ENCODE measurements around the gene GJB3.

Gene GJB3

DNA sequence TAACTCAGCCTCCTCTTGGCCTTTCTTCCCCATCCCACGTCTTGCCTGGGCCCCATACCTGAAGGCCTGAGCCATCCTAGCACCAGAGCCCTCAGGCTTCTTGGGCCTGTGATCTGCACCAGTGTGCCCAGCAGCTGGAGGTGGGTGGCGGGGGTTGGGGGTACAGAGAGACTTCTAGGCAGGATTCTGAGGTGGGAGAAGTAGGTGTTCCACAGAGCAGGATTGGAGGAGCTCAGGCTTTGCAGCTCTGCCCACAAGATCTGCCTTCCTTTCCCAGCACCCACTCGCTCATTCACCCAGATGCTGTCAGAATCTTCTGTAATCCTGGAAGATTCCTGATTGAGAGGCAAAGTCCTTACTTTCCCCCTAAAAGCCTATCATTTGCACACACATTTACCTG lies 36.2 kb upstream of the GJB3 start:
- TF ChIP-seq, protein P1, sequence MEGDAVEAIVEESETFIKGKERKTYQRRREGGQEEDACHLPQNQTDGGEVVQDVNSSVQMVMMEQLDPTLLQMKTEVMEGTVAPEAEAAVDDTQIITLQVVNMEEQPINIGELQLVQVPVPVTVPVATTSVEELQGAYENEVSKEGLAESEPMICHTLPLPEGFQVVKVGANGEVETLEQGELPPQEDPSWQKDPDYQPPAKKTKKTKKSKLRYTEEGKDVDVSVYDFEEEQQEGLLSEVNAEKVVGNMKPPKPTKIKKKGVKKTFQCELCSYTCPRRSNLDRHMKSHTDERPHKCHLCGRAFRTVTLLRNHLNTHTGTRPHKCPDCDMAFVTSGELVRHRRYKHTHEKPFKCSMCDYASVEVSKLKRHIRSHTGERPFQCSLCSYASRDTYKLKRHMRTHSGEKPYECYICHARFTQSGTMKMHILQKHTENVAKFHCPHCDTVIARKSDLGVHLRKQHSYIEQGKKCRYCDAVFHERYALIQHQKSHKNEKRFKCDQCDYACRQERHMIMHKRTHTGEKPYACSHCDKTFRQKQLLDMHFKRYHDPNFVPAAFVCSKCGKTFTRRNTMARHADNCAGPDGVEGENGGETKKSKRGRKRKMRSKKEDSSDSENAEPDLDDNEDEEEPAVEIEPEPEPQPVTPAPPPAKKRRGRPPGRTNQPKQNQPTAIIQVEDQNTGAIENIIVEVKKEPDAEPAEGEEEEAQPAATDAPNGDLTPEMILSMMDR (IDR thresholded peaks at IDR 0.05): no peak
- Histone ChIP-seq H3K27ac (no peak overlapping the region), H3K4me3 (no peak overlapping the region)
- DNase-seq (ENCODE audit: low spot score): no peak

DNA sequence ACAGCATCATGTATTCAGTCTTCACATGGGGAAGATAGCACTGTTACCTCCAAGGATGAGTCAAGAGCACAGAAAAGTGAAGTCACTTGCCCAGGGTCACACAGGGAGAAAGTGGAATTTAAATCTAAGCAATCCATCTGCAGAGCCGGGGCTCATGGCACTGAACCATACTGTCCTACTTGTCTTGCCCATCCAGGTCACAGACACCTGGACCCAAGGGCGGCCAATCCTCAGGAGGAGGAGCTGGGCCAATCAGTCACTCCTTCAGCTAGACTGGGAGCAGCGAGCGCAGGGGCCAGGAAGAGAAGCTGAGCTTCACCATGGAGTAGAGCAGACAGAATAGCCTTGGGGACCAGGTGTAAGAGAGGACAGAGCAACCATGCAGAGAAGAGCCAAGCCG lies 35.3 kb upstream of the GJB3 start:
- Histone ChIP-seq H3K27ac (no peak overlapping the region), H3K4me3 (no peak overlapping the region)
- TF ChIP-seq, protein P1 (IDR thresholded peaks at IDR 0.05): no peak
- no peak for DNase-seq (ENCODE audit: low spot score)

DNA sequence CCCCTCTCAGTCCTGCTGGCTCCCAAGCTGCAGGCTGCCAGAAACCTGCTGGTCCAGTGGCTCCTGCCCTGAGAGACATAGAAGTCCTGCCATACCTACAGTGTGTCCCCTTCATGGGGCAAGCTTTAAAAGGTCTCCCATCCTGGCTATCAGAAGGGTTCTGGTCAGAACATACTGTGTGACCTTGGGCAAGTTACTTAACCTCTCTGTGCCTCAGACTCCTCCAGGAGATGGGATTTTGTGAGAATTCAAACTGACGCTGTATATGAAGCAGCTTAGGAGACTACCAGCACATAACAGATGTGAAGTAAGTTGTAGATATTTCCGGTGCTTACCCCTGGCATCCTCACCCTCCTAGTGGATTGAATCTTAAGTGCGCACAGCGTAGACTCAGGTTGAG lies 34.9 kb upstream of the GJB3 start:
- DNase-seq (ENCODE audit: low spot score): no peak
- TF ChIP-seq, protein P1 (IDR thresholded peaks at IDR 0.05): no peak
- H3K27ac ChIP-seq: no peak overlapping the region
- no peak overlapping the region for H3K4me3 ChIP-seq

DNA sequence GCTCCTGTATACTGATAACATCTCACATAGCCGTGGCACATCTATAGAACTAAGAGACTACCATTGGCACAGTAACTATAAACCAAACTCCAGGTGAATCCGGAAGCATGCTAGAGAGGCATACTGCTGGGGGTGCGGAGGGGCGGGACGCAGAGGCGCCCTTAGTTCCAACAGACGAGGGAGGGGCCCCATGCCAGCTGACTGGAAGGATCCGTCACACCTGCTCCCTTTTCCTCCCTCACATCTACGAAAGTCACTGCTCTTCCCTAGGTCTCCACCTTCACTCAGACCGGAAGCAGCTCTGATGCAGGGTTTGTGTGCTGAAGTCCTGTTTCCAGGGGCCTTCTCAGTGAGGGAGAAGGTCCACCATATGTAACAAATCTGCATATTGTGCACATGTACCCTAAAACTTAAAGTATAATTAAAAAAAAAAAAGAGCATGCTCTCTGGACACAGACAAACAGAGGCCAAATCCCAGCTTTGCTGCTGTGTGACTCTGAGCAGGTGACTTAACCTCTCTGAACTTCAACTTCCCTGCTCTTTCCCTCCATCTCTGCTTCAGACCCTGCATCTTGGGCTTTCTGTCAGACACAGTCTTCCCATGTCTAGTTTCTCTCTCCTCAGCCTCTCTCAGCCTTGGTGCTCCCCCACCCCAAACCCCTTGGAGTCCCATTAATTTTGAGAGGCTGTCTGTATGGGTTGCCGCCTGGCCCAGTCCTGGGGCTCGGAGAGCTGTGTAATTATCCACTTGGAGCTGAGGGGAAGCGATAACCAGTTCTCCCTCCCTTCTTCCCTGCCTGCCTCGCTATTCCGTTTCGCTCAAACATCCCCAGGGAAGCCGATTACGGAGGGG lies 34.0 kb upstream of the GJB3 start:
- Histone ChIP-seq H3K27ac (no peak overlapping the region), H3K4me3 (no peak overlapping the region)
- no peak for DNase-seq (ENCODE audit: low spot score)
- TF ChIP-seq, protein P1 (IDR thresholded peaks at IDR 0.05): no peak

DNA sequence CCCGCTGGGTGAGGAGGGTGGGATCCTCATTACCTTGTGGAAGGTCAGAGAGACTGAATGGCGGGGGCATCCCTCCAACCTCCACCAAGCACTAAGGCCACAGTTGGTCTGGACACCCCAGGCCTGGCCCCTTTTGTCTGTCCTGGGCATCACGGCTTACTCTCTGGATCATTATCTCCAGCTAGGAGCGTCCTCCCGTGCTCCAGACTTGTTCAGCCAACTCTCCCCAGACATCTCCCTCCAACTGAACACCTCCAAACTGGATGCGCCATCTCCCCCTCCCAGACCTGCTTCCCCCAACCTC lies 33.4 kb upstream of the GJB3 start:
- Histone ChIP-seq H3K4me3 (no peak overlapping the region), H3K27ac (no peak overlapping the region)
- DNase-seq (ENCODE audit: low spot score): no peak
- TF ChIP-seq, protein P1 (IDR thresholded peaks at IDR 0.05): no peak

DNA sequence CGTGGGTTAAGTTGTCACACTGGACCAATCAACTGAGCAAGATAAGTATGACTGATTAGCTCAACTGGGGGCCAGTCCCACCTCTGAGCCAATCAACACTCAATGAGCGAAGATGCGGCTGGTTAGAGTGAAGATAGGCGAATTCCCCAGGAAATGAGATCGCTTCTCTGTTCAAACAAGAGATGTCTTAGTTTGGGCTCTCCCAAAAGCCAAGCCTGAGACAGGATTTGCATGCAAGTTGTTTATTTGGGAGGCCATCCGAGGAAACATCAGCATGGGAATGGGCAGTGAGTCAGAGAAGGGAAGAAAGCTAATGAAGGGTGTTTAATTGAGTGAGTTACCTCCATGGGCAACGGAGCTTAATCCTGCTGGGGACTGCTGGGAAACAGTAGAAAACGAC lies 31.0 kb upstream of the GJB3 start:
- H3K27ac ChIP-seq: no peak overlapping the region
- no peak overlapping the region for H3K4me3 ChIP-seq
- TF ChIP-seq, protein P1 (IDR thresholded peaks at IDR 0.05): no peak
- no peak for DNase-seq (ENCODE audit: low spot score)

DNA sequence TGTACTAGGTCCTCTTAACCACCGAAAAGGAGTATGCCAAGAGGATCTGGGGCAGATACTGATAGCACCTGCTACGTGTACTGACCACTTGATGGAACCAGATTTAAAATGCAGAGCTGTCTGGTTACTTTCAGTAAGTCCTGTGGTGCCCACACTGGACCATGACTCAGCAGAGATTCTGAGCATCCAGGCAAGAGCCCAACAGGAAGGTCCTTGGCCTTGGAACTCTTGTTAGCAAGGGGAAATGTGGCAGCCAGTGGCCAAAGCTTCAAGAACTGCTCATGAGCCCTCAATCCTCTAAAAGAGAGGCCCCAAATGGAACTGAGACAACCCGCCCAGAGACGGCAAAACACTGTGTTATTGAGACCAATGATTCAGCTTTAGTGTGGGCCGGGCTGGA lies 30.4 kb upstream of the GJB3 start:
- DNase-seq (ENCODE audit: low spot score): no peak
- Histone ChIP-seq H3K4me3 (no peak overlapping the region), H3K27ac (no peak overlapping the region)
- TF ChIP-seq, protein P1 (IDR thresholded peaks at IDR 0.05): no peak

All from coronary artery (tissue), 2 donors.